DMS153 treated with DMSO at 0.1 percent for 48 hours (cell line): Measurements from ENCODE around the gene PIGN.
"Not testable (repeated sequence)": the region's sequence is repeated elsewhere in the genome, so short reads cannot be mapped to it uniquely, and the experiment has no call there.

Experiments
- DNase-seq: peaks from one replicate; lab custom pipeline; 2025; ENCODE audit not compliant: unreplicated experiment; lab: John Stamatoyannopoulos, UW

The PIGN gene

GRCh38 chr18:62064361-62064760 is 122.5 kb downstream of the PIGN start:
- no peak for DNase-seq

- DNase-seq, result no peak
These were observed 124.9 kb downstream of the PIGN start for GRCh38 chr18:62061821-62062478.

GRCh38 chr18:62060820-62061219 is 126.0 kb downstream of the PIGN start:
- no peak for DNase-seq

GRCh38 chr18:62054929-62055498 is 131.8 kb downstream of the PIGN start:
- DNase-seq, result no peak

- DNase-seq, result no peak
These were observed 138.6 kb downstream of the PIGN start for GRCh38 chr18:62048279-62048678.

GRCh38 chr18:62045316-62045715 is 141.5 kb downstream of the PIGN start:
- DNase-seq, result no peak

GRCh38 chr18:62044490-62045000 is 142.3 kb downstream of the PIGN start:
- no peak for DNase-seq

GRCh38 chr18:62037989-62038778 is 148.7 kb downstream of the PIGN start:
- no peak for DNase-seq

GRCh38 chr18:62037012-62037742 is 149.7 kb downstream of the PIGN start:
- DNase-seq, result no peak

GRCh38 chr18:62034286-62034685 is 152.6 kb downstream of the PIGN start:
- DNase-seq, result not testable (repeated sequence)

- no peak for DNase-seq
These were observed 153.1 kb downstream of the PIGN start for GRCh38 chr18:62033756-62034155.

GRCh38 chr18:62033207-62033606 is 153.6 kb downstream of the PIGN start:
- no peak for DNase-seq

- DNase-seq, result no peak
These were observed 156.5 kb downstream of the PIGN start for GRCh38 chr18:62030091-62030985.

- no peak for DNase-seq
These were observed 158.1 kb downstream of the PIGN start for GRCh38 chr18:62028715-62029114.

GRCh38 chr18:62027914-62028520 is 158.8 kb downstream of the PIGN start:
- DNase-seq, result no peak

- DNase-seq, result no peak
These were observed 160.3 kb downstream of the PIGN start for GRCh38 chr18:62026586-62026985.

- no peak for DNase-seq
These were observed 161.9 kb downstream of the PIGN start for GRCh38 chr18:62024983-62025382.

- DNase-seq, result no peak
These were observed 163.3 kb downstream of the PIGN start for GRCh38 chr18:62023536-62023935.

GRCh38 chr18:62018759-62019041 is 168.2 kb downstream of the PIGN start:
- DNase-seq, result no peak
